GM18870 (cell line): ENCODE measurements around the gene ACTN4.

Experiments
- ATAC-seq: cut with Tn5 transposase; IDR thresholded peaks from one replicate; pipeline ENCODE4 v1.9.1; 2021; ENCODE audit warnings: moderate library complexity; ENCODE audit not compliant: unreplicated experiment

Gene ACTN4

DNA sequence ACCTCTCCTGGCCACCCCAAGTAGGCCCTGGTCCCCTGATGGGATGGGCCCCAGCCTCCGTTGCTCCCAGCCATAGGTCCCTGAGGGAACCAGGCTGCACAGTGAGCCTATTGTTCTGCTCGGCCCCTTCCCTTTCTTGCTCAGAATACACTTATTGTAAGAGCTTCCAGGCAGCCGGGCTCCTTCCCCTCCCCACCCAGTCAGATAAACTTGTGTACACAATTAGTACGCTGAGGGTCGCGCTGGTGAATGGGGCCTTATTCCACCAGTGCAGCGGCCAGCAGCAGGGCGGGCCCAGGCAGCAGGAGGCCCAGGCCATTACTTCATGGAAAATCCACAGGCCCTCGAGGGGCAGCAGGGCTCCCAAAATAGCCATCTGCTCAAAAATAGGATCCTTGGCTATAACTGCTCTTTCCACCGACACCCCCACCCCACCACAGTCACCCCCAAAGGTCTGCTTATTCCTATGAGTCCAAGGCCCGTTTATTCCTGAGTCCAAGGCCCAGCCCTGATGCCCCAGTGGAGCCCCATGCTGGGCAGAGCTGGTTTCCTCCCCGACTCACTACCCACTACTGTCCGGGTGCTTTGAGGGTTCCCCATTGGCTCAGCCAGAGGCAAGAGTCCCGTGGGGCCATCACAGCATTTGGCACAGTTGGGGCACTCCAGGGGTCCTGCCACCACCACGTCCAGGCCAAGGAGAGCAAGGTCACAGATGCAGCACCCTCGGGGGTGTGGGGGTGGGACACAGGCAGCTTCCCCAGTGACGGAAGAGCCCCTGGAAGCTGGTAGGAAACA lies 74.7 kb downstream of the ACTN4 start:
- no peak for ATAC-seq

DNA sequence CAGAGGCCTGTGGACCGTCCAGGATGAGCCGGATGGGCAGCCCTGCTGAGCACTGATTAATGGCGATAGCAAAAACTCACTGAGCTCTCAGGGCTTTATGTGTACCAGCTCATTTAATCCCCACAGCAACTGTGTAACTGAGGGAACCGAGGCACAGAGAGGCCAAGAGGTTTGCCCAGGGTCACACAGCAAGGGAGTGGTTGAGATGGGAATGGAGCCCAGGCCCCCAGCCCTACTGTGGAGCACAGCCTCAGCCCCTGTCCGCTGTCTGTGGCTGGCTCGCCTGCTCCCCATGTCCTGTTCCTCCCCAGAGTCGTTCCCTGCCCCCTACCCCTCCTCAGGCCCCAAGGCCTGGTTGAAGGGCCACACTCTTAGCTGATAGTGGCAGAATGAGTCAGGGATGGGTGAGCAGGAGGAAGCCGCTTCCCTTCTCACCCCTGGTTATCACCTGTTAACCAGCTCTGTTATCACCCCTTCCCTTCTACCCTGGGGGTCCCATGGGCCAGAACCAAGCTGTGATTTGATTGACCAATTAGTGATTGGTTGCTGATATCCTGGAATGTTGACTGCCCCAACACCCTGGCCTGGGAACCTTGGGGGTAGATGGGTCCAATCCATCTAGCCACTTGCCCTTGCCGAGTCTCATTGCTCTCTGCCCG lies 75.6 kb downstream of the ACTN4 start:
- no peak for ATAC-seq

DNA sequence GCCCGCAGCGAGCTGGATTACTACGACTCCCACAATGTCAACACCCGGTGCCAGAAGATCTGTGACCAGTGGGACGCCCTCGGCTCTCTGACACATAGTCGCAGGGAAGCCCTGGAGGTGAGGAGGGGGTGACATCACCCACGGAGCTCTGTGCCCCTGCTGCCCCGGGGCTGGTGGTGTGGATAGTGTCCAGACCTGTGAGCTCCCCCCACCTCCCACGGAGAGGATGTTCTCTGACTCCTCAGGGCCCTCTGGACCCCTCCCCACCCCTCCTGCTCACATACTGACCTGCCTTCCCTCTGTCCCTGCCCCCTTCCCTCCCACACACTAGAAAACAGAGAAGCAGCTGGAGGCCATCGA lies 76.1 kb downstream of the ACTN4 start:
- no peak for ATAC-seq

DNA sequence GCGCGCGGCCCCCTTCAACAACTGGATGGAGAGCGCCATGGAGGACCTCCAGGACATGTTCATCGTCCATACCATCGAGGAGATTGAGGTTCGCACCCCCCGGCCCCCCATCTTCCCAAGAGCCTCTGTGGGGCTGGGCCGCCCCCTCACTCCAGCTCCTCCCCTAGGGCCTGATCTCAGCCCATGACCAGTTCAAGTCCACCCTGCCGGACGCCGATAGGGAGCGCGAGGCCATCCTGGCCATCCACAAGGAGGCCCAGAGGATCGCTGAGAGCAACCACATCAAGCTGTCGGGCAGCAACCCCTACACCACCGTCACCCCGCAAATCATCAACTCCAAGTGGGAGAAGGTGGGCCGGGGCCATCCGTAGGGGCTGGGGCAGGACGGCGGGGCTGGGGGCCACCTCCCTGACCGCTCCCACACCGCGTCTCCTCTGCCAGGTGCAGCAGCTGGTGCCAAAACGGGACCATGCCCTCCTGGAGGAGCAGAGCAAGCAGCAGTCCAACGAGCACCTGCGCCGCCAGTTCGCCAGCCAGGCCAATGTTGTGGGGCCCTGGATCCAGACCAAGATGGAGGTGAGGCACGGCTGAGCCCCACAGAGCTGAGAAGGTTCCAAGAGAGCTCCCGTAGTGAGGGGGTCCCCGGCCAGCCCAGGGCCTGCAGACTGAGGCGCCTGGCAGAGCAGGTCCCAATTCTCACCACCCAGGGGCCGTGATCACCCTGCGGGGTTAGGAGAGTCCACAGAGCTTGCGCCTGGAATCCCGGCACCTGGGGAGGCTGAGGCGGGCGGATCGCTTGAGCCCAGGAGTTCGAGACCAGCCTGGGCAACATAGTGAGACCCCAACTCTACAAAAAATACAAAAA lies 76.8 kb downstream of the ACTN4 start:
- ATAC-seq: no peak

DNA sequence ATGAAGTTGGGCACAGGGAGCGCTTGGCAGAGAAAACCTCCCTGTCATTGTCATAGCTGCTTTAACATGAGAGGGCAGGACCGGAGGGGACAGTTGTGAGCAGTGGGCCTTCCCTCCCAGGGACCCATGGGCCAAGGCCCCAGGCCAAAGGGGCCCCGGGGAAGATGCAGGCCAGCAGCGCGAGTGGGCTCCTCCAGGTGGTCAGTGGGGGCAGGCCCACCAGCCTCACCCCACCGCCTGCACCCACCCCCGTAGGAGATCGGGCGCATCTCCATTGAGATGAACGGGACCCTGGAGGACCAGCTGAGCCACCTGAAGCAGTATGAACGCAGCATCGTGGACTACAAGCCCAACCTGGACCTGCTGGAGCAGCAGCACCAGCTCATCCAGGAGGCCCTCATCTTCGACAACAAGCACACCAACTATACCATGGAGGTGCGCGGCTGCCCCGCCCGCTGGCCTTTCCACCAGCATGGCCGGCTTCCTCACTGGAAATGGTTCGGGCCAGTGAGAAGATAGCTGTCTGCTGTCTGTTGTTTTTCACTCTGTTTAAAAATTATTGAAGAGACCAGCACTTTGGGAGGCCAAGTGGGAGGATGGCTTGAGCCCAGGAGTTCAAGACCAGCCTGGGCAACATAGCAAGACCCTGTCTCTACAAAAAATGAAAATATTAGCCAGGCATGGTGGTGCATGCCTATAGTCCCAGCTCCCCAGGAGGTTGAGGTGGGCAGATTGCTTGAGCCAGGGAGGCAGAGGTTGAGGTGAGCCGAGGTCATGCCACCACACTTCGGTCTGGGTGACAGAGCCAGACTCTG lies 78.2 kb downstream of the ACTN4 start:
- no peak for ATAC-seq

DNA sequence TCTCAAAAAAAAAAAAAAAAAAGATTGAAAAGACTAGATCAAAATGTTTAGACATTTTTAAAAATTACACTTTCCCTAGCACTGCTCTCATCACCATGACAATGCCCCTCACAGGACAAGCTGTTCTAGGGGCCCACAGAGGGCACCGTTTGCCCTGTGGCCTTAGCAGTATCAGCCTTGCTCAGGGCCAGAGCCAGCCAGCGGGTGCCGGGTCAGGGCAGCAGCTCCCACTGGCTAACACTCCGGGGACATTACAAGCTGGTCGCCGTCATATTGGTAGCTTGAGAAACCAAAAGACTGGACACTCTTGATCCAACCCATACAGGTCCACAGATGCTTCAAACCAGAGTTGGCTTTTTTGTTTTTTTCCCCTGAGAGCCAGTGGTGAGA lies 78.8 kb downstream of the ACTN4 start:
- ATAC-seq: no peak

DNA sequence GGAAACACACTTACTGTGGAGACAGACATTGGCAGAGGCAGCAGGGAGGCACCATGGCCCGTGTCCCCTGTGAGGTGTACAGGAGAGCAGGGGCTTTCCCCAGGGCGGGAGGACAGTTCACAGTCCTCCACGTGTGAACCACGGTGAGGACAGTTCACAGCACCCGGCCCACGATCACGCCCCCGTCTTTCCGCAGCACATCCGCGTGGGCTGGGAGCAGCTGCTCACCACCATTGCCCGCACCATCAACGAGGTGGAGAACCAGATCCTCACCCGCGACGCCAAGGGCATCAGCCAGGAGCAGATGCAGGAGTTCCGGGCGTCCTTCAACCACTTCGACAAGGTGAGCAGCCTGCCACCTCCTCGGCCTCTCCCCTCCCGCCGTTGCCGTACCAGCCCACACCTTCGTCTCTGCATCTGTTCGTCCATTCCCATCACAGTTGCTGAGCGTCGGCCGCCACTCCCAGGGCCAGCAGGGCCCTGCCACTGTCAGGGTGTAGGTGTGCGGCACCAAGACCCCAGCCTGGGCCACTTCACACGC lies 79.4 kb downstream of the ACTN4 start:
- no peak for ATAC-seq

DNA sequence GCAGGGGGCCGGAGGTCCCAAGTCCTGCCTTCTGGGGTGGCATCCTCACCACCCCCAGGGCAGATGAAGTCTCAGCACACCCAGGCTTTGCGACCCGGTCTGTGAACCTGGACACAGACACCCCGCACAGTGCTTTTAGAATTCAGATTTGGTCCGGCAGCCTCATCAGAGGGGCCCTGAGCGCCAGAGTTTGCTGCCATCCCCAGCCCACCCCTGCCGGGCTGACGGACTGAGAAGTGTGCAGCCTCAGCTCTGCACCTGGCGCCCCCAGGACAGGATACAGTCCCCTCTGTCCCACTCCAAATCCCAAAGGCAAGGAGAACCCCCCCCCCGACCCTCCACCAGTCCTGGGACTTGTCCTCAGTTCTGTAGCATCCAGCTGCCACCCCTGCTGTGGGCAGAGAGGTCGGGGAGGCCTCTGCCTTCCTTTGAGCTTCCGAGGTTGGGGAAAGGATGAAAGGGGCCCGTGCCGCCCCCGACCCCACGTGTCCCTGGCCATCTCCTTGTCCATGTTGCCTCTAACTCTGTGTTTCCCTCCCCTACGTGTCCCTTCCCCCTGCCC lies 79.9 kb downstream of the ACTN4 start:
- no peak for ATAC-seq

DNA sequence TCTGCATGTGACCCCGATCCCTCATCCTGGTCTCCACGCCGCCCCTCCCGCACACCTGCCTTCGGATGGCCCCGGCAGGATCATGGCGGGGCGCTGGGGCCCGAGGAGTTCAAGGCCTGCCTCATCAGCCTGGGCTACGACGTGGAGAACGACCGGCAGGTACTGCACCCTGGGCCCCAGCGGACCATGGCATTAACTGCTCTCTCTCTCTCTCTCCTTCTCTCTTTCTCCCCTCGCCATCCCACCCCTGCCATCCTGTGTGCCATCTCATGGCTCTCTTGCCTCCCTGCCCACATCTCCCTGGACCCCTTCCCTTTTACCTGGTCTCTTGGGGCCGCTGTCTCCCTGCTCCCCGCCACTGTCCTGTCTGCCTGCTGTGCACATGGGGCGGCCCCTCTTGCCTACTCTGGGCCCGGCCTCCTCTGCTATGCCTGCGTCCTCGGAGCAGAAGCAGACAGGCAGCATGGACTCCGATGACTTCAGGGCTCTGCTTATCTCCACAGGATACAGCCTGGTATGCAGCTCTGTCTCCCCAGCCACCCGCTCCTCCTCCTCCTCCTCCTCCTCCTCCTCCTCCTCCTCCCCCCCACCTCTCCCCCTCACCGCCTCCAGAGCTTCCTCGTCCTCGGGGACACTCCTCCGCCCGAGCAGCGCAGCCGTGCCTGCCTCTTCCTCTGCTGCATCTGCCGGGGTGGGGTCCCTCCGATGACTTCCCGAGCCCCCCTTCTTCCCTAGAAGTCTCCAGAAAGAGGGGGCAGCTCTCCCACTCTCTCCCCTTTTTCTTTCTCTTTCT lies 80.6 kb downstream of the ACTN4 start:
- ATAC-seq: no peak

DNA sequence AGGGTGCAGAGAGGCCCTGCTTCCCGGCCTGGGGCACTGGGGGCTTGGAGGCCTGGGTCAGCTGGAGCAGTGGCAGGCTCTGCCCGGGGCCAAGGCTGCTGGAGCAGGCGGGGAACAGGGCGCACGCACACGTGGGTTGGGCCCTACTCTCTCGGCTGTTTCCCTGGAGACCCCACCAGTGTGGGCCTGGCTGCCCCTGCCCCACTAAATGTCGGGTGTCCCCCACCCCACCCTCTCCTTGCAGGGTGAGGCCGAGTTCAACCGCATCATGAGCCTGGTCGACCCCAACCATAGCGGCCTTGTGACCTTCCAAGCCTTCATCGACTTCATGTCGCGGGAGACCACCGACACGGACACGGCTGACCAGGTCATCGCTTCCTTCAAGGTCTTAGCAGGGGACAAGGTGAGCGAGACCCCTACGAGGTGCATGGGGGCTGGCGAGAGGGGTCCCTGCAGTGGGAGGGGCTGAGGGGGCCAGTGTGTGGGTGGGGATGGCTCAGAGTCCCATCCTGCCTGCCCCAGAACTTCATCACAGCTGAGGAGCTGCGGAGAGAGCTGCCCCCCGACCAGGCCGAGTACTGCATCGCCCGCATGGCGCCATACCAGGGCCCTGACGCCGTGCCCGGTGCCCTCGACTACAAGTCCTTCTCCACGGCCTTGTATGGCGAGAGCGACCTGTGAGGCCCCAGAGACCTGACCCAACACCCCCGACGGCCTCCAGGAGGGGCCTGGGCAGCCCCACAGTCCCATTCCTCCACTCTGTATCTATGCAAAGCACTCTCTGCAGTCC lies 81.5 kb downstream of the ACTN4 start:
- ATAC-seq: no peak

DNA sequence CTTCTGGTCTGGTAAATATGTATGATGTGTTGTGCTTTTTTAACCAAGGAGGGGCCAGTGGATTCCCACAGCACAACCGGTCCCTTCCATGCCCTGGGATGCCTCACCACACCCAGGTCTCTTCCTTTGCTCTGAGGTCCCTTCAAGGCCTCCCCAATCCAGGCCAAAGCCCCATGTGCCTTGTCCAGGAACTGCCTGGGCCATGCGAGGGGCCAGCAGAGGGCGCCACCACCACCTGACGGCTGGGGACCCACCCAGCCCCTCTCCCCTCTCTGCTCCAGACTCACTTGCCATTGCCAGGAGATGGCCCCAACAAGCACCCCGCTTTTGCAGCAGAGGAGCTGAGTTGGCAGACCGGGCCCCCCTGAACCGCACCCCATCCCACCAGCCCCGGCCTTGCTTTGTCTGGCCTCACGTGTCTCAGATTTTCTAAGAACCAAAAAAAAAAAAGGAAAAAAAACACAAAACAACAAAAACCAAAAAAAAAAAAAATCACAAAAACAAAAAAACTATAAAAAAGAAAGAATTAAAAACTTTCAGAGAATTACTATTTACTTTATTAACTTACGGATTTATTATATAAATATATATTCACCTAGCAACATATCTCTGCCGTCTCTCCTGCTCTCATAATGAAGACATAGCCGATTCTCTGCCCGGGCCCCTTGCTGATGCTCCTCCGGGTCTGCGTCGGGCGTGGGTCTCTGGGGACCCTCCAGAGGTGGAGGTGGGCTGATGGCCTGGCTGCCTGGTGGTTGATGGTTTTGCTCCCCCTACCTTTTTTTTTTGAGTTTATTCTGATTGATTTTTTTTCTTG lies 82.4 kb downstream of the ACTN4 start:
- no peak for ATAC-seq

DNA sequence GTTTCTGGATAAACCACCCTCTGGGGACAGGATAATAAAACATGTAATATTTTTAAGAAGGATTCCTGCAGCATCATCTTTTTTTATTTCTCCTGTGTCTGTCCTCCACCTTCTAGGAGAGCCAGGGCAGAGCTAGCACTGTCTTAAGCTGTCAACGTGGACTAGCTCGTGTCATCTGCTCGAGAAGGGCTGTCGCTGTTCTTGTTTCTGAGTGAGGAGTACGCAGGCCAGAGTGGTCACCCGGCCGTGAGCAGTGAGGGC lies 83.0 kb downstream of the ACTN4 start:
- no peak for ATAC-seq

DNA sequence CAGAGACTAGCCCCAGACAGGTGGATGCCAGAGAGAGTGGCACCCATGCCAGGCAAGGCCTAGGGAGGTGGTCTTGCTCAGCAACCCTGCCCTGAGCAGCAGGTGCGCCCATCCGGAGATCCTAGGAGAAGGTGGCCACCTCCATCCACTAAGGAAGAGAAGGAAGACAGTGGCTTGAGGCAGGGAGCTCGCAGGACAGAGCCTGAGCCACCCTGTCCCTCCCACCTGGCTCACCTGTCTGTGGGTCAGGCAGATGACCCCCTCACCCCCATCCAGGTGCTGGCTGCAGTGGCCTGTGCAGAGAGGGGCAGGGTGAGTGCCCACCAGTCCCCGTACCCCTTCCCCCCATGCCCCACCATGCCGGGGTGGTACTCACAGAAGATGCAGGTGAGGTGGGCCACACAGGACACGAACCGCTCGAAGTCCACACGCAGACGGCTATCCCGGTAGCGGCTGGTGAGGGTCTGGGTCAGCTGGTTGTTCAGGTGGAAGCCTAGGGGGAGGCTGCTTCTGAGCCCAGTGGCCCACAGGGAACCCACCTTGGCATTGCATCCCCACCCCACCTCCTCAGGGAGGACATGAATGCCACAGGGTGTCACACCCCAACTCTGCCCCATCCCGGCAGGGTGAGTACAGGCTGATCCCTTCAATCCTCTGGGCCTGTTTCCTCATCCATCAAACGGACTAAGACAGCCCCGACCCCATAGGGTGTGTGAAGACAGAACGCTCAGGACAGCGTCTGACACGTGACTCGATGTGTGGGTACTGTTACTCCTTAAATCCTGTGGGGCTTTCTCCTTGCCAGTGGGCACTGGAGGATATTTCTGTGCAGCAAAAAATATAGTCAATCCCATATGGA lies 83.5 kb downstream of the ACTN4 start:
- ATAC-seq: no peak

DNA sequence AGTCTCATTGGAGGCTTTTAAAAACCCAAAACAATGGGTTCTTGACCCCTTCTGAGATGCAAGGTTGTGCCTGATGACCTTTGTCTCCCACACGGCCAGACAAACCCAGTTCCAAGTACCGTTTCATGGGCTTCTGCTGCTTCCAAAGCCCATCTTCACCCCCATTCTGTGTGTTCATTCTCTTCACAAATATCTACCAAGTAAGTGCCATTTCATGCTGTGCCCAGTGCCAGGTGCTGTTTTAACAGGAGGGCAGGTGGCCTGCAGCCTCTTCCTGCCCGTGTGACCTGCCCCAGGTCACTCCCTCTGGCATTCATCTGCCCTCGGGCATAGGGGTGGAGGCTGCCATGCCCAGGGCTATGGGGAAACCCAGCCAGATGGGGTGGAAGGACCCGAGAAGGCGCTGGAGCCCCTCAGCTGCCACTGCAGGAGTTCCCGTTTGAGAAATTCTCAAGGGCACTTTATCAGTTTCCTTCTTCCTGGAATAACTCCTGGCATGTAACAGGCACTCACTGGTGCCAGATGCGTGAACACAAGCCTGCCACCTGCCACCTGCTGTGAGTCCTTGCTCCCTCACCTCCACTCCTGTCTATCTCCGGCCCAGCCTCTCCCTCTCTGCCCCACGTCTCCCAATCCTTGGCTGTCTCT lies 84.3 kb downstream of the ACTN4 start:
- no peak for ATAC-seq

DNA sequence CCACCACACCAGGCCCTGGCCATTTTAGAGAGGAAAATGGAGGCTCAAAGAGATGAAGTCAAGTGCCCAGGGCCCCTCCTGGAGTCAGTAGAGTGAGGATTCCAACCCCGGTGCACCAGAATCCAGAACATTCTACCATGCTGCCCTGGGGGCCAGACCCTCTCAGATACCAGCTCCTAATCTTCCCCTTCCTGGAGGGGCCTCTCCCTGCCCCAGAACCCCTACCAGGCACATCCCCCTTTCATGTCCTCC lies 85.7 kb downstream of the ACTN4 start:
- no peak for ATAC-seq

DNA sequence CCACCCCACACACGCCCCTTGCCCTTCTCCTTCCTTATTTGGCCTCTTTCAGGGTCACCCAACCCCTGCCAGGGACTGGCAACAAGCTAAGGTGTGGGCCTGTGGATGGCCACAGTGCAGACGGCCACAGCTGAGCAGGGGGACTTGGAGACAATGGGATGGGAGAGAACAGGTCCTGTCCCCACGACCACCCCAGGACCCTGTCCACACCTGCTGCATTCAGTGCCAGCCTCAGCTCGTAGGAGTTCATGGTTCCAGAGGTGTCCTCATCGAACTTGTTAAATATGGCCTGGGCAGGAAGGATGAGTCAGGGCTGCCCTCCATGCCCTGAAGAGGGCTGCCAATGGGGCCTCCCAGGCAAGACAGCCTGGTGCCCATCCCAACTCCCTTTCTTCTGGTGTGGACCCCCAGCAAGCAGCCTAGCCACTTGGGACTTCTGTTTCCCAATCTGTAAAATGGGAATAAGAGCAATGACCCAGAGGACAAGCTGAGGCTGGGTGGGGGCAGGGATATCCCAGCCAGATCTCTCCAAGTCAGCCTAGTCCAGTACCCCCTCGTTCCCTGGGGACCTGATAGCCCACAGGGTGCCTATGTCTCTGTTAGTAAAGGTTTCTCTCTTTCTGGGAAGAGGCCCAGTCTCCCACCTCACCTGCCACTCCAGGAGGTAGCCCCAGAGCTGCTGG lies 86.2 kb downstream of the ACTN4 start:
- no peak for ATAC-seq

DNA sequence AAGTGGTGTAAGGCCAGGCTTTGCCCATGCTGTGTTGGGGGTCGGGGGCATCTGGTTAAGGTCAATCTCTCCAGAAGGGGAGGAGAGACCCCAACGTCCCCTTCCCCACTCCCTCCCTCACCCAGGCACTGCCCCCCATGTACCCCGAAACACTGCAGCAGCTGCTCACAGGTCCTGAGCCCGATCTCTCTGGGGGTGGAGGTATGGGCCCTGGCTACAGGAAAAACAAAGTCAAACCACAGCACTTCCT lies 86.7 kb downstream of the ACTN4 start:
- ATAC-seq: no peak
